ENCODE data around the gene CCT8.
A peak's percentile ranks its signal among the peaks of the same experiment; 100 is the strongest.
"Not testable (repeated sequence)": the region's sequence is repeated elsewhere in the genome, so short reads cannot be mapped to it uniquely, and the experiment has no call there.

CCT8 gene

GRCh38 chr21:29018540-29018939 is 54.9 kb downstream of the CCT8 start:
- peak; percentile 35 for DNase-seq (ENCODE audit: low read depth)

GRCh38 chr21:29017639-29018237 is 55.7 kb downstream of the CCT8 start:
- DNase-seq (ENCODE audit: low read depth), result no peak

GRCh38 chr21:29011236-29011635 is 62.2 kb downstream of the CCT8 start:
- not testable (repeated sequence) for DNase-seq (ENCODE audit: low read depth)

GRCh38 chr21:29008367-29008766 is 65.1 kb downstream of the CCT8 start:
- DNase-seq (ENCODE audit: low read depth), result no peak

GRCh38 chr21:29007810-29008209 is 65.6 kb downstream of the CCT8 start:
- DNase-seq (ENCODE audit: low read depth), result no peak

- no peak for DNase-seq (ENCODE audit: low read depth)
Observed at GRCh38 chr21:29007135-29007534, 66.3 kb downstream of the CCT8 start.

Measured in amniotic epithelial cell (primary cell).